GM19452 (cell line): ENCODE results near the gene OR6C65.

ENCODE experiments used
- ATAC-seq: cut with Tn5 transposase; IDR thresholded peaks from one replicate; pipeline ENCODE4 v1.9.1; 2021; ENCODE audit not compliant: unreplicated experiment

The OR6C65 gene

GRCh38 chr12:55445357-55445756 lies 45.0 kb downstream of the OR6C65 start:
- no peak for ATAC-seq

DNA sequence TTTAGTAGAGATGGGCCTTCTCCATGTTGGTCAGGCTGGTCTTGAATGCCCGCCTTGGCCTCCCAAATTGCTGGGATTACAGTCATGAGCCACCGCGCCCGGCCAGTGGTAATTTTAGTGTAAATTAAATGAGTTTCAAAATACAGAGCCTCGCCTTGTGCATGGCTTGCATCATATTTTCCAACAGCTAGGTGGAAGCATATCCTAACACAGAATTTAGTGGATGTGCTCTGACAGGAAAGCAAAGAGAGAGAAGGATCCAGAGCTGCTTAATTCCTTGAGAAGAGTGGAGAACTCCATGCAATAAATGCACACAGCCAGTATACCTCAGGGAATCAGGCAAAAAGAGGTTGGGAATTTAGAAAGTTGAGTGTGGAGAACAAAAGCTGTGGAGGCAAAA lies 46.0 kb downstream of the OR6C65 start:
- no peak for ATAC-seq

GRCh38 chr12:55448825-55449224 lies 48.5 kb downstream of the OR6C65 start:
- ATAC-seq, result no peak
